Stimulated activated CD4-positive, alpha-beta T cell treated with anti-CD3 and anti-CD28 coated beads, Interleukin-2, amount 100 ng/mL, for 48 hours (primary cell): Measurements from ENCODE around the gene DOCK10.

Experiments used
- DNase-seq, 2 donors: peaks; one replicate each; pipeline ENCODE4 v3.0.0-alpha.2; 2020

Gene DOCK10

DNA sequence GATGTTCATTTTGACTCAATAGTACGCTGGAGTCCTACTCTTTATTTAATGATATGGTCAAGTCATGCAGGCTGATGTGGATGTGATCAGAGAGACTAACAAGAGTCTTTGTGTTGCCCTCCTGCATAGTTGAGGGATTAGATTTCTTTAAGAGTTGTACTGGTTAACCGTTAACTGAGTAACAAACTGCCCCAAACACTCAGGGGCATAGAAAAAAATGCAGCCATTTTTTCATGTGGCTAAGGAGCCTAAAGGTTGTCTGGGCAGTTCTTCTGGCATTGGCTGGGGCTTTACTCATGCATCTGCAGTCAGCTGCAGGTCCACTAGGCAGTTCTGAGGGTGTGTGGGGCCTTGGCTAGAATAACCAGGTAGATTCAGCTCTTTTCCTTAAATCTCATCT lies 32.5 kb downstream of the DOCK10 start:
- DNase-seq, result no peak

- DNase-seq, result no peak
Measured at GRCh38 chr2:225008935-225009334, 33.3 kb downstream of the DOCK10 start.

DNA sequence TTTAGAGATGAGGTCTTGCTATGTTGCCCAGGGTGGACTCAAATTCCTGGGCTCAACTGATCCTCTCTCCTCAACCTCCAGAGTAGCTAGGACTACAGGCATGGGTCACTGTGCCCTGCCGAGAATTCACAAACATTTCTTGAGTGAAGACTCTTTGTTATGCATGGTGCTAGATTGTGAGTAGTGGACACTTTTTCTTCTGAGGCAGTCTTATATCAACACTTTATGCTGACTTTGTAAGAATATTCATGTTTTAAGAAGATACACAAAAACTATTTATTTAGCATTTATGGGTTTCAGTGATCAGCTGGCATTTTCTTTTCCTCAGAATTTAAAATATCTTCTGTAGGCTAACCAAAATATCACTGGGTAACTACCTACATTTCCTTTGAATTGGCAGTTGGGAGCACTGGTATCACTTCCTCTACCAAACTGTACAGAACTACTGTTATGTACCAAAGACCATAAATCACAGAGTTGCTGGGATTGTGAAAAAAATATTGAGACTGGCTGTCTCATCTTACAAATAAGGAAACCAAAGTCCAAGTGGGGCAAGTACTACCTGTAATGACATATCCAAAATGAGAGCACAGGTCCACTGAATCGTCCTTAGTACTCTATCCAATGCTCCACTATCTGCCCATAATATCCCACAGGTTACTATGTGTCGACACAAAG lies 34.0 kb downstream of the DOCK10 start:
- no peak for DNase-seq

DNA sequence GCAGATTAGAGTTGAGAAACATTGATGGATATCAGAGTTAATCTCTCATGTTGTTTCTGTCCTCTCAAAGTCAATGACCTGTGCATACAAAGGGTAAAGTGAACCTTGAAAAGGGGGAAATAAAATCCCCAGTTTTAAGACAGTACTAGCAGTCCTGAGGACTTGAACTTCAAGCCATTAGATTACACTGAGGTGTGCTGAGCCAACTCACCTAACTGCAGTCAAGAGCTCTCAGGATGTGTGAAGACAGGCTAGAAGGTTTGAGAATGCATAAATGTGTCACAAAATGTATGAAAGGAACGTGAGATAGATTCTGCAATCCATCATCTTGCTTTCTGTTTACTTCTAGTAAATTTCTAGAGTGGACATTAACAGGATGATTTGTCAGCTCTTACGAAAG lies 35.5 kb downstream of the DOCK10 start:
- no peak for DNase-seq

DNA sequence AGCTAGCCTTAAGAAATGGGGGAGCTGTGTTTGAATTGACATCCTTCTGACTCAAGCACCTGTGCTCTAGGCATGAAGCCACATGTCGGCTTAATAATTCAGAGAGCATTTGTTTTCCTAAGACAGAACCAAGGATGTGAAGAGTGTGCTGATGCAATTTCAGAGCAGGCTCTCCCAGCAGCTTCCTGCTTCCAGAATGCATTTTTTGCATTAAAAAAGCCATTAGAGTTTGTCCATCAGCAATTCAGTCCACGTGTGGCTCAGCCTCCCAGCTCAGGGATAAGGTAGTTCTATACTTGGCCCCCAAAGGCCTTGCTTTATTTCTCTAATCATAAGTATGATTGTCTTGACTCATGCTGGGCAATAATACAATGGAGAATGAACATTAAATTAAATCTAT lies 37.7 kb downstream of the DOCK10 start:
- no peak for DNase-seq

DNA sequence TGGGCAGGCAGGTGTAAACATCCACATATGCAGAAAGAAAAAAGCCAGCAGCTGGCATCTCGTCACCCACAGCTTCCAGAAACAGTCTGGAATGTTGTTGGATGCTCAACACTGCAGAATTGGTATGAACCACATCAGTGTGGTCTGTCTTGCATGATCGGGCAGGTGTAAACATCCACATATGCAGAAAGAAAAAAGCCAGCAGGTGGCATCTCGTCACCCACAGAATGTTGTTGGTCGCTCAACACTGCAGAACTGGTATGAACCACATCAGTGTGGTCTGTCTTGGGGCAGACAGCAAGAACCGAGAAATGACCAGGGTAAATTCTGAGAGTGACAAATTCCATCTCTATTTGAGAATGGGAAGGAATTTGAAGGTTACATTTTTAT lies 39.6 kb downstream of the DOCK10 start:
- DNase-seq, result no peak

DNA sequence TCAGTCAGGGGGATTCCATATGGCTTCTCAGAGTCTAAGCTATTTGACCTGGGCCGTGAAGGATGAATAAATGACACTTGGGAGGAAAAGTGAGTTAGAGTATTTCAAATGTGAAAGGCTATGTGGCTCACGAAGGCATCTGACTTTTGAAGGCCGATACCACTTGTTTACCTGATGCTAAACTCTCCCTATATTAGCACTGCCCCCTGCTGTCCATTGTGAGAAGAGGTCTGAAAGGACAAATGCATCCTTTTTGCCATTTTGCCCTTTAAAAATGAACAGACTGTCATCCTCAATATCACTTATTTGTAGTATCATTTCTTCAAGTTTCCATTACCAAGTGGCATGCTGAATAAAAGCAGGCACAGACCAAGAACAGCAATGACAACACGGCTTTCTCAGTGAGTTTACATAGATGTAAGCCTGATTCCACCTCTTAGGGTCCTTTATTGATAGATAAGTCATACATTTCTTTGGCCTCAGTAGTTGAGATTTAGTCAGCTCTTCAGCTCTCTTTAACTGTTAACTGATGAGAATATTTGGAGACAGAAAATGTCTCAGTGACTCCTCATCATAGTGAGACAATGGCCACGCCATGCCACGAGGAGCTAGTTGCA lies 40.1 kb downstream of the DOCK10 start:
- DNase-seq, result peak; percentile 63 to 65

DNA sequence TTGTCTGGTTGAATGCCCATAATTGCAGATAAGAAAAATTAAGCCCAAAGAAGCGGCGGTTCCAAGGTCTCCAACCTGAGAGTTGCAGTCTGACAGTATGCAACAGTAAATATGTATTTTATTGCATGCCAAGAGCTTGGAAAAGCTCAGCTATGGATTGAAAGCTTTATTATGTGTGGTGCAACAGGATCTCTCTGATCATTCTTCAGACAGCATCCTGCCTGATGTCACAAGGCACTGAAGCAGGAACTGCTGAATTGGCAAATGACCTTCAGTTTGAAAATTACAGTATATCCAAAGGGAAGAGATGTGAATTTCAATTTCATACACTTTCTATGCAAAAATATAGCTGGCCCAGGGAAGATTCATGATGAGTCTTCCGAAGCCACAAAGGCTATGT lies 42.5 kb downstream of the DOCK10 start:
- DNase-seq, result no peak

GRCh38 chr2:224999321-224999720 lies 42.9 kb downstream of the DOCK10 start:
- DNase-seq, result no peak

- no peak for DNase-seq
Measured at GRCh38 chr2:224997802-224998201, 44.5 kb downstream of the DOCK10 start.

DNA sequence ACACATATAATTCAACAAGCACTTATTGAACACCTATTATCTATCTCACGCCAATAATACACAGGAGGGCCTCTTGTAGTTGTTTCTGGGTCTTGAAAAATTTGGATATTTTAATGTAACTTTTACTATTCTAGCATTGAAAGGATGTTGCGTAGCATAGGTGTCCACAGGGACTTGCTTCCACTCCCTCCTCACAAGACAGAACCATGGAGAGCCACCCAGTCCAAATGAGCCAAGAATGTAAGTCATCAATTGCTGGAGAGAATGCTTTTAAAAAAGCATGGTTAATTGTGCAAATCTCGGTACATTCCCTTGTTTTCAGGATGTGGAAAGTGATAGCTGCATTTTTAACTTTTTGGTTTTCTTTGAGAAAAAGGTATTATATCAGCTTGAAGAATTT lies 46.8 kb downstream of the DOCK10 start:
- DNase-seq, result no peak

DNA sequence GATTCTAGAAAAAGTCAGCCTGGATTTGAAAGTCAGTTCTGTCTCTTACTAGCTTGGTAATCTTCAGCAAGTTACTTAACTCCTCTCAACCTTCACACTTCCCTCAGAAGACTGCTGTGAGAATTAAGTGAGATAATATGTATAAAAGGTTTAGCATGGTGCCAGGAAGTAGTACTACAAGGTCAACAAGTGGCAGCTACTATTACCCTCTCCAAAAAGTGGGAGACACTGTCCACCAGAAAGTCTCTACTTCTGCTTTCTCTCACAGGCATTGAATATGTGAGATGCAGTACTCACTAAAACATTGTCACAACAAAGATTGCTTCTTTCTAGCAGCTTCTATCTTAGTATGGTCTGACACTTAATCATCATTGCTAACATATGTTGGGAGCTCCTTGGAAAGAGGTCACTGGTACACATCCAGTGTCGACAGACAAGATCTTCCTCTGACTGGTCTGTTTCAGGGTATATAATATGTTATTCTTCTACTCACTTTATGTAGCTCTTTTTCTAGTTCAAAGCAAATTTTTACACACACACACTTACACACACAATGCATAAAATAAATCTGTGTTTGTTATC lies 47.9 kb downstream of the DOCK10 start:
- no peak for DNase-seq

DNA sequence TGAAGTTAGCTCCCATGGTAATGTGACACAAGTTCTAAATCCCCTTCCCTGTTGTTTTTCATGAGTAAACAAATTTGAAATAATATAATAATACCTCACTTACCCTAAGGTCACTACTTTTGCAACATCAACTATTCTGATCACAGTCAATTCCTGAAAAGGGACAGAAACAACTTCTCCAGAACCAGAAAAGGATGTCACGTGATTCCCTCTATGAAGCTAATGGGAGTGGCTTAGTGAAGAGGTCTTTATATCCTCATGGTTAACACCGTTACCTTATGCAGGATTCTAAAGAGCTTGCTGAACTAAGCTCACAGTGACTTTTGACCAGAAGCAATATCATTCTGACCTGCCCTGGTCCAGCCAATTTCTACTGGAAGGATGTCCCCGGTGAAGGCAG lies 51.6 kb downstream of the DOCK10 start:
- no peak for DNase-seq

- no peak for DNase-seq
Measured at GRCh38 chr2:224987733-224988132, 54.5 kb downstream of the DOCK10 start.

- DNase-seq, result no peak
Measured at GRCh38 chr2:224986477-224986876, 55.8 kb downstream of the DOCK10 start.

DNA sequence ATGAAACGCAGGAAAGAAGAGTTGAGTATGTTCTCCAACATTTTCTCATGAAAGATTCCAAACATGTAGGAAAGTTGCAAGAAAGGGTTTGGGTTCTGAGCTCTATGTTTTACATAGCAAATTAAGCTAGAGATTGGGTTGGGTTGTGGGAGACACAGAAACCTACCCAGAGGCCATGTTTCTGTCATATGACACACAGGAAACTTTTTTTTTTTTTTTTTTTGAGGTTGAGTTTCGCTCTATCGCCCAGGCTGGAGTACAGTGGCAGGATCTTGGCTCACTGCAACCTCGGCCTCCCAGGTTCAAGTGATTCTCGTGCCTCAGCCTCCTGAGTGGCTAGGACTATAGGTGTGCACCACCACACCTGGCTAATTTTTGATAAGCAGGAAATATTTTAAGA lies 57.6 kb downstream of the DOCK10 start:
- DNase-seq, result no peak

GRCh38 chr2:224983712-224984554 lies 58.3 kb downstream of the DOCK10 start:
- no peak for DNase-seq

- DNase-seq, result no peak
Measured at GRCh38 chr2:224982910-224983711, 59.2 kb downstream of the DOCK10 start.

GRCh38 chr2:224982226-224982625 lies 60.0 kb downstream of the DOCK10 start:
- no peak for DNase-seq

DNA sequence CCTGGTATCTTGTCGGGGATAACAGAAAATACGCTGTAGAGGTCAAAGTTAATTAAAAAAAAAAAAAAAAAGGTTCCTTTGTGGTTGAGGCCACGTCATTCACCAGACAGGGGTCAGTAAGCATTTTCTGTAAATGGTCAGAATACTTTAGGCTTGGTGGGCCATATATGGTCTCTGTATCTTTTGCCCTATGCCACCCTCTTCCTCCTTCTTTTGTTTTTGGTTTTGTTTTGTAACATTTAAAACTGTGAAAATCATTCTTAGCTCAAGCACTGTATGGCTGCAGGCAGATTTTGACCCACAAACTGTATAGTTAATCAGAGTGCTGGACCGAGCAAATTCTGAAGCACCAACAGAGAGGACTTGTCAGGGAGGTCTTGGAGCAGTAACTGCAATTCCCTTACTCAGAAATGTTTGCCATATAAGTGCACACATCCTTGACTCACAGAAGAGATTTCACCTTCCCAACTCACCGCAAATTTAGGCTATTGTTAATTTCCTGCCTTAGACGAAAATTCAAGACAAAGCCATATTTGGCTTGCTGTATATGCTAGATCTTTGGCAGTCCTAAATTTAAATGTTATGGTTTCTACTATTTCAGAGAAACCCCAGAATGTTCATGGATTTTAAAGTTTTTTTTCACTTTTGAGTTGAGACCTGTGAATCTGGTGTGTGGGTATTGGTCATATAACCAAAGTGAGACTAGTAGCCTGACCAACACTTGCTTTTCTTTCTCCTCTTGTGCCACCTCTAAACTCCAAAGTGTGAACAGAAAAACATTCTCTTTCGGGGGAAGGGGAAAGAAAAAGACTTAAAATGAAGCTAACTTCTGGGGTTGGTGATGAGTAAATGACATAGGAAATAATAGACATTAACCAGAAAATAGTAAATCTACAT lies 65.4 kb downstream of the DOCK10 start:
- DNase-seq, result no peak

- DNase-seq, result no peak
Measured at GRCh38 chr2:224975761-224976160, 66.5 kb downstream of the DOCK10 start.
